ENCODE results near the gene CDHR1. TPM values are rescaled to one million over a fixed set of nuclear protein-coding genes. Genes with fewer than 3 reads are reported as not detected.

Gene CDHR1
- total and polyA plus RNA-seq, 10 of the 15 experiments (the other 5 are each of a cell fraction or from before 2014, with no cell fraction given) = 0.17 to 3.0 (median 0.34) TPM

DNA sequence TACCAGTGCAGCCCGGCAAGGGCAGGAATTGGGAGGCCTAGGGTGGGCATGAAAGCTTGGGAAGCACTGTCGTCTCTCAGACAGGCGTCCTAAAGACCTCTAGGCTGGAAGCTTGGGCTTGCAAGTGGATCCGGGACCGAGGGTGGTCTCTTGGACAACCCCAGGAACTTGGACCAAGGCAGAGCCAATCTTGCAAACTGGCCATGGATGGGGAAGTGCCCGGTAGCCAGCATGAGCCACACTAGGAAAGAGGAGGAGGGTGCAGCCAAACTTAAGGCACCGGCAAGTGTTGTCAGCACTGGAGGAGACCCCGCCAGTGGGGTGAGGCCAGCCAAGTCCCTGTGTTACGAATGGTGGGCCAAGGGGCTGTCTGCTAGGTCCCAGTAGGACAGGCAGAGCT is 22.5 kb downstream of the CDHR1 start (continued):
- TF ChIP-seq, protein P1, sequence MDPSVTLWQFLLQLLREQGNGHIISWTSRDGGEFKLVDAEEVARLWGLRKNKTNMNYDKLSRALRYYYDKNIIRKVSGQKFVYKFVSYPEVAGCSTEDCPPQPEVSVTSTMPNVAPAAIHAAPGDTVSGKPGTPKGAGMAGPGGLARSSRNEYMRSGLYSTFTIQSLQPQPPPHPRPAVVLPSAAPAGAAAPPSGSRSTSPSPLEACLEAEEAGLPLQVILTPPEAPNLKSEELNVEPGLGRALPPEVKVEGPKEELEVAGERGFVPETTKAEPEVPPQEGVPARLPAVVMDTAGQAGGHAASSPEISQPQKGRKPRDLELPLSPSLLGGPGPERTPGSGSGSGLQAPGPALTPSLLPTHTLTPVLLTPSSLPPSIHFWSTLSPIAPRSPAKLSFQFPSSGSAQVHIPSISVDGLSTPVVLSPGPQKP (IDR thresholded peaks at IDR 0.05; ENCODE audit: low read depth, low read length) = no peak
- no peak for TF ChIP-seq NR2C2 (IDR thresholded peaks at IDR 0.05; ENCODE audit: borderline replicate concordance, control insufficient read depth, insufficient read length, low read depth)

DNA sequence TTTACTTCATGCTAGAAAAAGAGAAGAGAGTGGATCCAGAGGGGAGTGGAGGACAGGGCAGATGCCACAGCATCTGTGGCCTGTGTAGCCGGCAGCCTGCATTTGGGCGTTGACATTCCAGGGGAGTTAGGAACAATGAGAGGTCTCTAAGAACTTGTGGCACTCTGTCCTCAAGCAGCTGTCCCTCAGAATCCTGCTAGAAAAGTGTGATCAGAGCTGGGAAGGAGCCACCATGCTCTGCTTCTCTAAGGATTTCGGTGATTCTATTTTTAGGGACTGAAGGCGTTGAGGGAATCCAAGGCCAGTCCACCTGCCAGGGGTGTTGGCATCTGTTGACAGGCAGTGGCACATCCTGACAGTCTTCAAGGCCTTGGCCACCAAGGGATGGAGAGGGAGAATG is 23.4 kb downstream of the CDHR1 start:
- ChIA-PET CTCF (interaction anchor here (1.3 to 28.3 kb wide), 2 partner anchors 13 to 59 kb away, joined by 3 to 788 read pairs; no protein-coding TSS in a partner anchor), POLR2A (no interaction called here), RAD21 (ENCODE audit: unreplicated experiment) (no interaction called here), SMC1A (ENCODE audit: uncharacterized antibody, unreplicated experiment) (interaction anchor here (0.9 kb wide), 1 partner anchor 92 kb away, joined by 3 read pairs; no protein-coding TSS in a partner anchor)
- WGBS (ENCODE audit: insufficient coverage, insufficient replicate concordance, low lambda C conversion rate, missing lambda C conversion rate) = 69% methylated on average over 4 of the region's 4 CpGs
- Histone ChIP-seq H3K79me2 (ENCODE audit: control insufficient read depth, insufficient read depth, low read length) (no peaks in the 10 kb centered on the region), H4K20me1 (ENCODE audit: control insufficient read depth, insufficient read depth) (no peaks in the 10 kb centered on the region), H3K4me1 (ENCODE audit: control insufficient read depth, insufficient read depth, low read length) (no peaks in the 10 kb centered on the region), H2AFZ (ENCODE audit: control insufficient read depth, low read depth, low read length) (no peak overlapping the region), H3K36me3 (ENCODE audit: control insufficient read depth in 2 of 2, insufficient read depth in 2 of 2, low read length in 1 of 2) (no peaks in the 10 kb centered on the region), H3K4me2 (ENCODE audit: control insufficient read depth, insufficient read depth) (no peak overlapping the region), H3K27ac (ENCODE audit: control insufficient read depth, insufficient read depth) (no peak overlapping the region), H3K27me3 (replicated peaks in 1 of 2; ENCODE audit: control insufficient read depth in 2 of 2, insufficient read depth in 2 of 2, low read length in 1 of 2) (no peaks in the 10 kb centered on the region), H3K9ac (ENCODE audit: control insufficient read depth, insufficient read depth, low read length) (no peak overlapping the region), H3K9me3 (replicated peaks; ENCODE audit: control insufficient read depth, insufficient read depth, low read length) (peaks cover 4% of the 10 kb centered on the region; the same call in 1 of the 3 replicates), H3K4me3 (no peak overlapping the region)
- ATAC-seq (no peak), FAIRE-seq (no peak), DNase-seq (ENCODE audit: low read depth, low spot score) (no peak)
- BruUV-seq (replicated peaks) = no TSS peak
- in situ Hi-C loops (cut with MboI) = no loop called here
- intact Hi-C loops (cut with micrococcal nuclease; ENCODE audit: unreplicated experiment) = no loop called here
- TF ChIP-seq CEBPB (IDR thresholded peaks at IDR 0.05; ENCODE audit: borderline replicate concordance in 1 of 2, low read depth in 2 of 2, low read length in 2 of 2) (no peak), EED (IDR thresholded peaks at IDR 0.05; ENCODE audit: low read depth) (no peak), RFX5 (IDR thresholded peaks at IDR 0.05; ENCODE audit: low read depth, low read length) (no peak), NRF1 (conservative IDR thresholded peaks at IDR 0.05; ENCODE audit: low read depth, low read length) (no peak), ESRRA (IDR thresholded peaks at IDR 0.05; ENCODE audit: low read length) (no peak), WRNIP1 (IDR thresholded peaks at IDR 0.05; ENCODE audit: borderline replicate concordance, low read depth, low read length) (no peak), YY1 (IDR thresholded peaks at IDR 0.05; ENCODE audit: low read depth, low read length) (no peak), PRDM15 (CRISPR knock-in tag; IDR thresholded peaks at IDR 0.05) (no peak), TBL1XR1 (IDR thresholded peaks at IDR 0.05; ENCODE audit: low read depth, low read length) (no peak), RAD51 (IDR thresholded peaks at IDR 0.05) (no peak), NKRF (conservative IDR thresholded peaks at IDR 0.05) (no peak), CHD1 (IDR thresholded peaks at IDR 0.05; ENCODE audit: low read depth, low read length) (no peak)
